ENCODE results near the gene SEC24C.

DNA sequence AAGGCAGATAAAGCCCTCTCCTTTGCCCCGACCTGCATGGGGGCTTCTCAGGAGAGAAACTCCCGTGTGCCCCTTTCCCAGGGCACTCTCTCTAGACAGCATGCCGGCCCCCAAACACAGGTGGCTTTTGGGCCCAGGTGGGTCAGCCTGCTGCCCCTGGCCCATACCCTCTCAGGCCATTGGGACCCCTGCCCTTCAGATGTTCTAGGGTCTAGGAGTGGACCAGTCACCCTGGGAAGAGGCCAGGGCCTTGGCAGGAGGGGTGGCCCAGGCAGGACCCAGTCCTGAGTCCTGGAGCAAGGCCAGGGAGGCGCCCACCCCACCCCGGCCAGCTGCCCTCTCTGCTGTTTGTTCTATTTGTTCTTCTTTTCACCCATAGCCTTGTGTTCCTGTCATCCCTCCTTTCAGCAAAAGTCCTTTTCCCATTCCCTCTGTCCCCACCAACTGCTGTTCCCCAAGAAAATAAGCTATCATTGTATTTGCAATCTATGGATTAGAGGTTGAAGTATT lies 9.3 kb upstream of the SEC24C start:
- TF ChIP-seq, protein P1, sequence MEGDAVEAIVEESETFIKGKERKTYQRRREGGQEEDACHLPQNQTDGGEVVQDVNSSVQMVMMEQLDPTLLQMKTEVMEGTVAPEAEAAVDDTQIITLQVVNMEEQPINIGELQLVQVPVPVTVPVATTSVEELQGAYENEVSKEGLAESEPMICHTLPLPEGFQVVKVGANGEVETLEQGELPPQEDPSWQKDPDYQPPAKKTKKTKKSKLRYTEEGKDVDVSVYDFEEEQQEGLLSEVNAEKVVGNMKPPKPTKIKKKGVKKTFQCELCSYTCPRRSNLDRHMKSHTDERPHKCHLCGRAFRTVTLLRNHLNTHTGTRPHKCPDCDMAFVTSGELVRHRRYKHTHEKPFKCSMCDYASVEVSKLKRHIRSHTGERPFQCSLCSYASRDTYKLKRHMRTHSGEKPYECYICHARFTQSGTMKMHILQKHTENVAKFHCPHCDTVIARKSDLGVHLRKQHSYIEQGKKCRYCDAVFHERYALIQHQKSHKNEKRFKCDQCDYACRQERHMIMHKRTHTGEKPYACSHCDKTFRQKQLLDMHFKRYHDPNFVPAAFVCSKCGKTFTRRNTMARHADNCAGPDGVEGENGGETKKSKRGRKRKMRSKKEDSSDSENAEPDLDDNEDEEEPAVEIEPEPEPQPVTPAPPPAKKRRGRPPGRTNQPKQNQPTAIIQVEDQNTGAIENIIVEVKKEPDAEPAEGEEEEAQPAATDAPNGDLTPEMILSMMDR (IDR thresholded peaks at IDR 0.05), result no peak
- no peak for TF ChIP-seq POLR2A (IDR thresholded peaks at IDR 0.05)

Data from right lobe of liver (tissue), 4 donors.